CD4-positive, alpha-beta T cell treated with Interleukin-4 for 4 hours (primary cell): ENCODE measurements around the gene TENM4.

Source experiments
- DNase-seq: peaks from one replicate; pipeline ENCODE4 v3.0.0-alpha.2; 2020

TENM4 gene

GRCh38 chr11:79160791-79161403 is 279.9 kb downstream of the TENM4 start:
- DNase-seq: no peak

- no peak for DNase-seq
Measured at GRCh38 chr11:79159657-79160450, 281.0 kb downstream of the TENM4 start.

- no peak for DNase-seq
Measured at GRCh38 chr11:79157738-79158137, 283.1 kb downstream of the TENM4 start.

- no peak for DNase-seq
Measured at GRCh38 chr11:79156031-79156430, 284.8 kb downstream of the TENM4 start.

- DNase-seq: no peak
Measured at GRCh38 chr11:79155237-79155636, 285.6 kb downstream of the TENM4 start.

- DNase-seq: no peak
Measured at GRCh38 chr11:79152511-79152910, 288.3 kb downstream of the TENM4 start.

- DNase-seq: no peak
Measured at GRCh38 chr11:79151396-79151795, 289.4 kb downstream of the TENM4 start.

GRCh38 chr11:79150966-79151365 is 289.9 kb downstream of the TENM4 start:
- DNase-seq: no peak

GRCh38 chr11:79150320-79150719 is 290.5 kb downstream of the TENM4 start:
- no peak for DNase-seq

GRCh38 chr11:79147731-79148130 is 293.1 kb downstream of the TENM4 start:
- no peak for DNase-seq

- no peak for DNase-seq
Measured at GRCh38 chr11:79147011-79147410, 293.8 kb downstream of the TENM4 start.

- no peak for DNase-seq
Measured at GRCh38 chr11:79139900-79140299, 300.9 kb downstream of the TENM4 start.

- DNase-seq: no peak
Measured at GRCh38 chr11:79129702-79130101, 311.1 kb downstream of the TENM4 start.

- DNase-seq: no peak
Measured at GRCh38 chr11:79128291-79128690, 312.5 kb downstream of the TENM4 start.

- DNase-seq: no peak
Measured at GRCh38 chr11:79122759-79123158, 318.1 kb downstream of the TENM4 start.

- DNase-seq: no peak
Measured at GRCh38 chr11:79121351-79121750, 319.5 kb downstream of the TENM4 start.

GRCh38 chr11:79119491-79120284 is 321.1 kb downstream of the TENM4 start:
- no peak for DNase-seq

- DNase-seq: no peak
Measured at GRCh38 chr11:79117488-79117887, 323.3 kb downstream of the TENM4 start.

- no peak for DNase-seq
Measured at GRCh38 chr11:79116600-79116999, 324.2 kb downstream of the TENM4 start.

GRCh38 chr11:79113054-79113690 is 327.7 kb downstream of the TENM4 start:
- no peak for DNase-seq

- no peak for DNase-seq
Measured at GRCh38 chr11:79110796-79111195, 330.0 kb downstream of the TENM4 start.

- DNase-seq: no peak
Measured at GRCh38 chr11:79110321-79110720, 330.5 kb downstream of the TENM4 start.

GRCh38 chr11:79108851-79109250 is 332.0 kb downstream of the TENM4 start:
- DNase-seq: no peak
